GM19397 (cell line): ENCODE data around the gene VAC14.
"Not testable (repeated sequence)": the region's sequence is repeated elsewhere in the genome, so short reads cannot be mapped to it uniquely, and the experiment has no call there.

Experiments used
- ATAC-seq: cut with Tn5 transposase; IDR thresholded peaks from one replicate; pipeline ENCODE4 v1.9.1; 2021; ENCODE audit warnings: mild to moderate bottlenecking, moderate library complexity; ENCODE audit not compliant: unreplicated experiment

The VAC14 gene

GRCh38 chr16:70648606-70649005 is 152.4 kb downstream of the VAC14 start:
- ATAC-seq = no peak

- ATAC-seq = no peak
These were observed 153.3 kb downstream of the VAC14 start for GRCh38 chr16:70647441-70648359.

GRCh38 chr16:70646260-70647241 is 154.4 kb downstream of the VAC14 start, which contains the start of gene IL34:
Gene IL34 (plus strand): TSS chr16:70646559. CDS start chr16:70646948, 389 bp downstream.
- no peak for ATAC-seq

- no peak for ATAC-seq
These were observed 156.0 kb downstream of the VAC14 start for GRCh38 chr16:70644763-70645597.

GRCh38 chr16:70643264-70643663 is 157.7 kb downstream of the VAC14 start:
- ATAC-seq = not testable (repeated sequence)

GRCh38 chr16:70642633-70643032 is 158.3 kb downstream of the VAC14 start:
- no peak for ATAC-seq

- ATAC-seq = no peak
These were observed 161.9 kb downstream of the VAC14 start for GRCh38 chr16:70638814-70639792.
